Activated CD4-positive, alpha-beta memory T cell treated with anti-CD3 and anti-CD28 coated beads for 36 hours (primary cell): ENCODE results near the gene SBK1. TPM values are rescaled to one million over a fixed set of nuclear protein-coding genes. Genes with fewer than 3 reads are reported as not detected.
"Not testable (repeated sequence)": the region's sequence is repeated elsewhere in the genome, so short reads cannot be mapped to it uniquely, and the experiment has no call there.

Experiments used
- CTCF ChIA-PET: fragments of 350-600 bp; sonication (Branson Sonifier 250); formaldehyde crosslinking; loops from one replicate; lab custom pipeline; 2021; ENCODE audit warnings: antibody characterized with exemption, inconsistent platforms; lab: Charles Lee
- POLR2A ChIA-PET: fragments of 350-600 bp; sonication (Branson Sonifier 250); formaldehyde crosslinking; loops from one replicate; lab custom pipeline; 2021; ENCODE audit warnings: antibody characterized with exemption; lab: Charles Lee
- DNase-seq: peaks from one replicate; pipeline ENCODE4 v3.0.0-alpha.2; 2020
- H3K27ac Mint-ChIP-seq: one replicate; pipeline ENCODE4 v1.8.0; 2021; ENCODE audit warnings: mixed read lengths
- H3K27me3 Mint-ChIP-seq: one replicate; pipeline ENCODE4 v1.8.0; 2021; ENCODE audit warnings: mixed read lengths
- H3K36me3 Mint-ChIP-seq: one replicate; pipeline ENCODE4 v1.8.0; 2021; ENCODE audit warnings: mixed read lengths
- H3K4me1 Mint-ChIP-seq: one replicate; pipeline ENCODE4 v1.8.0; 2021; ENCODE audit warnings: low read depth, mixed read lengths
- H3K4me3 Mint-ChIP-seq: one replicate; pipeline ENCODE4 v1.8.0; 2021; ENCODE audit warnings: mild to moderate bottlenecking, mixed read lengths
- H3K9me3 Mint-ChIP-seq: one replicate; pipeline ENCODE4 v1.8.0; 2021; ENCODE audit warnings: mixed read lengths
- intact Hi-C: fragments of 100-400 bp; cut with micrococcal nuclease; formaldehyde crosslinking; loops from one replicate; pipeline ENCODE4 v1.15.1; 2023
- total RNA-seq, 2 experiments: library from RNA; stranded (reverse); gene quantifications; one replicate each; pipeline ENCODE4 v1.2.3, GENCODE V29; 2021

SBK1 gene
- total RNA-seq, 2 experiments from 2014 or later = 2.9 to 3.8 TPM

- H3K4me1 Mint-ChIP-seq = not testable (repeated sequence)
Observed at GRCh38 chr16:28364268-28365173, 72.2 kb downstream of the SBK1 start.

GRCh38 chr16:28367926-28368325 is 75.6 kb downstream of the SBK1 start:
- CTCF ChIA-PET, H3K27me3 Mint-ChIP-seq, H3K27ac Mint-ChIP-seq, H3K9me3 Mint-ChIP-seq, intact Hi-C loops, DNase-seq, H3K4me3 Mint-ChIP-seq, H3K36me3 Mint-ChIP-seq, H3K4me1 Mint-ChIP-seq, POLR2A ChIA-PET: not testable (repeated sequence)

More at GRCh38 chr16:28364268-28365173, 72.2 kb downstream of the SBK1 start:
- H3K27me3 Mint-ChIP-seq, H3K27ac Mint-ChIP-seq, H3K4me3 Mint-ChIP-seq, POLR2A ChIA-PET, intact Hi-C loops, H3K9me3 Mint-ChIP-seq, CTCF ChIA-PET, H3K36me3 Mint-ChIP-seq: not testable (repeated sequence)
- peak; percentile 29 for DNase-seq

Other genes starting within 250 kb of the SBK1 start
- gene GSG1L, start 228.8 kb upstream of the SBK1 start, total RNA-seq = under 1 TPM; 0.26 to 0.44 TPM
- gene XPO6, start 80.6 kb upstream of the SBK1 start, total RNA-seq = 100 to 1,000 TPM; 201 to 214 TPM
- 1 to 10 TPM; 1.8 to 2.5 TPM for gene NPIPB6, start 71.0 kb downstream of the SBK1 start, total RNA-seq
- gene EIF3CL, start 111.3 kb downstream of the SBK1 start, total RNA-seq = 10 to 100 TPM; 50.9 to 53.2 TPM
- gene NPIPB7, start 179.8 kb downstream of the SBK1 start, total RNA-seq = not detected
- 10 to 100 TPM; 17.0 to 17.4 TPM for gene CLN3, start 199.5 kb downstream of the SBK1 start, total RNA-seq
- 1 to 10 TPM; 2.9 to 3.1 TPM for gene APOBR, start 202.1 kb downstream of the SBK1 start, total RNA-seq
- not detected for gene IL27, start 214.3 kb downstream of the SBK1 start, total RNA-seq
- not detected for gene NUPR1, start 246.4 kb downstream of the SBK1 start, total RNA-seq